Activated B cell treated with CpG ODN at 0.5 μM for 24 hours (primary cell): ENCODE results near the gene PTPRK. TPM values are rescaled to one million over a fixed set of nuclear protein-coding genes. Genes with fewer than 3 reads are reported as not detected.

Source experiments
- ATAC-seq: fragments of 200-7000 bp; cut with Tn5 transposase; one replicate; pipeline ENCODE4 v1.10.0; 2021; ENCODE audit warnings: low read depth, mild to moderate bottlenecking, moderate library complexity
- CTCF ChIA-PET: fragments of 350-600 bp; sonication (Branson Sonifier 250); formaldehyde crosslinking; loops from one replicate; lab custom pipeline; 2021; ENCODE audit warnings: antibody characterized with exemption; lab: Charles Lee
- POLR2A ChIA-PET: fragments of 350-600 bp; sonication (Branson Sonifier 250); formaldehyde crosslinking; loops from one replicate; lab custom pipeline; 2021; ENCODE audit warnings: antibody characterized with exemption; lab: Charles Lee
- DNase-seq: peaks from one replicate; pipeline ENCODE4 v3.0.0; 2022
- H3K27ac Mint-ChIP-seq: one replicate; pipeline ENCODE4 v1.8.0; 2020; ENCODE audit warnings: mixed read lengths
- H3K27me3 Mint-ChIP-seq: one replicate; pipeline ENCODE4 v1.8.0; 2021; ENCODE audit warnings: mixed read lengths
- H3K36me3 Mint-ChIP-seq: one replicate; pipeline ENCODE4 v1.8.0; 2021; ENCODE audit warnings: low read depth, mixed read lengths
- H3K4me1 Mint-ChIP-seq: one replicate; pipeline ENCODE4 v1.8.0; 2021; ENCODE audit warnings: mixed read lengths
- H3K4me3 Mint-ChIP-seq: one replicate; pipeline ENCODE4 v1.8.0; 2020; ENCODE audit warnings: mild to moderate bottlenecking, mixed read lengths
- H3K9me3 Mint-ChIP-seq: one replicate; pipeline ENCODE4 v1.8.0; 2020; ENCODE audit warnings: mixed read lengths
- intact Hi-C: fragments of 100-400 bp; cut with micrococcal nuclease; formaldehyde crosslinking; loops from one replicate; pipeline ENCODE4 v1.15.1; 2024
- total RNA-seq: library from RNA; stranded (reverse); gene quantifications from 2 replicates; pipeline ENCODE4 v1.2.3, GENCODE V29; 2022
- TF ChIP-seq, protein P1 (sequence below): fragments of 200-600 bp; IDR thresholded peaks from one replicate; pipeline ENCODE4 v1.8.0; 2022; ENCODE audit warnings: antibody characterized with exemption, mild to moderate bottlenecking

The PTPRK gene
- total RNA-seq, 1 donor from 2014 or later = 14.2 TPM

- Mint-ChIP-seq H3K9me3 (peaks cover 11% of the 10 kb centered on the region), H3K4me1 (no peaks in the 10 kb centered on the region), H3K36me3 (no peaks in the 10 kb centered on the region), H3K4me3 (no peak overlapping the region), H3K27ac (no peak overlapping the region), H3K27me3 (no peaks in the 10 kb centered on the region)
- intact Hi-C loops = no loop called here
- no peak for ATAC-seq
- no peak for DNase-seq
- CTCF ChIA-PET = no interaction called here
- POLR2A ChIA-PET = no interaction called here
- TF ChIP-seq, protein P1, sequence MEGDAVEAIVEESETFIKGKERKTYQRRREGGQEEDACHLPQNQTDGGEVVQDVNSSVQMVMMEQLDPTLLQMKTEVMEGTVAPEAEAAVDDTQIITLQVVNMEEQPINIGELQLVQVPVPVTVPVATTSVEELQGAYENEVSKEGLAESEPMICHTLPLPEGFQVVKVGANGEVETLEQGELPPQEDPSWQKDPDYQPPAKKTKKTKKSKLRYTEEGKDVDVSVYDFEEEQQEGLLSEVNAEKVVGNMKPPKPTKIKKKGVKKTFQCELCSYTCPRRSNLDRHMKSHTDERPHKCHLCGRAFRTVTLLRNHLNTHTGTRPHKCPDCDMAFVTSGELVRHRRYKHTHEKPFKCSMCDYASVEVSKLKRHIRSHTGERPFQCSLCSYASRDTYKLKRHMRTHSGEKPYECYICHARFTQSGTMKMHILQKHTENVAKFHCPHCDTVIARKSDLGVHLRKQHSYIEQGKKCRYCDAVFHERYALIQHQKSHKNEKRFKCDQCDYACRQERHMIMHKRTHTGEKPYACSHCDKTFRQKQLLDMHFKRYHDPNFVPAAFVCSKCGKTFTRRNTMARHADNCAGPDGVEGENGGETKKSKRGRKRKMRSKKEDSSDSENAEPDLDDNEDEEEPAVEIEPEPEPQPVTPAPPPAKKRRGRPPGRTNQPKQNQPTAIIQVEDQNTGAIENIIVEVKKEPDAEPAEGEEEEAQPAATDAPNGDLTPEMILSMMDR = no peak
These were observed 596.0 kb downstream of the PTPRK start for GRCh38 chr6:127924440-127924839.

DNA sequence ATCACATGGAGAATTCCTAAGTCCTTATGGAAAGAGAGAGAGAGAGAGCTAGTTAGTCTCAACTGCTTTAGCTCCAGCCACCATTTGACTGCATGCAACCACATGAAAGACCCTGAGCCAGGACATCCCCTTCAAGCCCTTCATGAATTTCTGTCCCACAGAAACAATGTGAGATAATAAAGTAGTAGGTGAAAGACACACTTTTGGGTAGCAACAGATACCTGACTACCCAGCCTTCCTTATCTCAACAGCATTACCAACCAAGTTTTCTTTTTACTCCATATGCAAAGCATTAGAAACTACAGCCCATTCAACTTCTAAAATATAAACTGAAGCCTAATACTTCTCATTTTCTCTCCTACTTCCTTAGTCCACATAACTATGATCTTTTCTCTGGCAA lies 596.4 kb downstream of the PTPRK start:
- CTCF ChIA-PET = no interaction called here
- intact Hi-C loops = no loop called here
- H3K4me3 Mint-ChIP-seq = no peak overlapping the region
- no peaks in the 10 kb centered on the region for H3K4me1 Mint-ChIP-seq
- DNase-seq = no peak
- no peaks in the 10 kb centered on the region for H3K36me3 Mint-ChIP-seq
- POLR2A ChIA-PET = no interaction called here
- no peaks in the 10 kb centered on the region for H3K27me3 Mint-ChIP-seq
- H3K27ac Mint-ChIP-seq = no peak overlapping the region
- TF ChIP-seq, protein P1 = no peak
- ATAC-seq = no peak
- H3K9me3 Mint-ChIP-seq = peaks cover 11% of the 10 kb centered on the region

GRCh38 chr6:127923135-127923534 lies 597.3 kb downstream of the PTPRK start:
- Mint-ChIP-seq H3K4me1 (no peaks in the 10 kb centered on the region), H3K4me3 (no peak overlapping the region), H3K9me3 (peaks cover 7% of the 10 kb centered on the region), H3K36me3 (no peaks in the 10 kb centered on the region), H3K27ac (no peak overlapping the region), H3K27me3 (no peaks in the 10 kb centered on the region)
- TF ChIP-seq, protein P1 = no peak
- ATAC-seq (no peak), DNase-seq (no peak)
- ChIA-PET CTCF (no interaction called here), POLR2A (no interaction called here)
- intact Hi-C loops = no loop called here

DNA sequence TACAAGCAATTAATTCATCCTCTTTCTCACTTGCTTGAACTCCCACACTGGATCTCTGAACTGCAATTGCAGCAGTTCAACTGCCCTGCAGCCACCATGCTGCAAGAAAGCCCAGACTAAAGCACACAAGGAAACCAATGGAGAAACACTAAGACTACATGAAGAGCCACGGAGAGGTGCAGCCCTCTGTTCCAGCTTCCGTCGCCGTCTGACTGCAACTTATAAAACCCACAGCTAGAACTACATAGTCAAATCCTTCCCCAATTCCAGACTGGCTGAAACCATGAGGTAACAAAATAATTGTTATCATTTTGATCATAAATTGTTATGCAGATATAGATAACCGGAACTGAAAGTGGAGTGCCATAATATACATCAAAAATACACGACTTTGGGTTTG lies 598.4 kb downstream of the PTPRK start:
- TF ChIP-seq, protein P1 = no peak
- ChIA-PET CTCF (no interaction called here), POLR2A (no interaction called here)
- no peaks in the 10 kb centered on the region for H3K27me3 Mint-ChIP-seq
- intact Hi-C loops = no loop called here
- H3K36me3 Mint-ChIP-seq = no peaks in the 10 kb centered on the region
- H3K4me3 Mint-ChIP-seq = no peak overlapping the region
- no peaks in the 10 kb centered on the region for H3K4me1 Mint-ChIP-seq
- peaks cover 2% of the 10 kb centered on the region for H3K9me3 Mint-ChIP-seq
- DNase-seq (no peak), ATAC-seq (no peak)
- no peak overlapping the region for H3K27ac Mint-ChIP-seq

DNA sequence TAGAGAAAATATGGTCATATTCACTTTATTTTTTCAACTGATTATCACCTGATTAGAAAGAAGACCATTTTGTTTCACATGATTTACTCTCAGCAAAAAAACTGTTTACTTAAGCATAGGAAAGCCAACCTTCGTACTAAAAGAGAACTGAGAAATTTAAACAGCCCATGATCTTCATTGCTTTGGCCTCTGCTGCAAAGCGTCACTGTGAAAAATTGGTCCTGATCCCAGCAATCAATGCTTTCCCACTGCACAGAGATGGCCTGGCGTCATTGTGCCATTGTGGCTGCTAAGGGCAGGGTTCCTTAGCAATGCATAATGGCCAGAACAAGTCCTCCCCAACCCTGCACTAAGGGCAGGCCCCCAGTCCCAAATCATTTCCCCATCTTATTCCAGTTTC lies 599.6 kb downstream of the PTPRK start:
- ChIA-PET POLR2A (no interaction called here), CTCF (no interaction called here)
- Mint-ChIP-seq H3K36me3 (no peaks in the 10 kb centered on the region), H3K9me3 (peaks cover under 1% of the 10 kb centered on the region), H3K4me3 (no peak overlapping the region), H3K27me3 (no peaks in the 10 kb centered on the region), H3K4me1 (no peaks in the 10 kb centered on the region), H3K27ac (no peak overlapping the region)
- DNase-seq (no peak), ATAC-seq (no peak)
- TF ChIP-seq, protein P1 = no peak
- intact Hi-C loops = no loop called here
